WERI-Rb-1 (cell line): ENCODE data around the gene OSBP2.

Source experiments
- DNase-seq: peaks from one replicate; pipeline ENCODE4 v3.0.0-alpha.2; 2020
- H3K27ac ChIP-seq: fragments of 250-450 bp; sonication (Bioruptor Pico); 2 replicates; pipeline ENCODE4 v1.5.1; 2020; ENCODE audit warnings: mild to moderate bottlenecking, moderate library complexity
- H3K27me3 ChIP-seq: fragments of 250-450 bp; sonication (Bioruptor Pico); 2 replicates; pipeline ENCODE4 v1.5.1; 2021; ENCODE audit warnings: mild to moderate bottlenecking, low read depth, moderate library complexity; ENCODE audit not compliant: insufficient read depth, severe bottlenecking
- H3K36me3 ChIP-seq: fragments of 250-450 bp; sonication (Bioruptor Pico); 2 replicates; pipeline ENCODE4 v1.5.1; 2020; ENCODE audit warnings: mild to moderate bottlenecking, moderate library complexity
- H3K4me3 ChIP-seq: 2 replicates; pipeline ENCODE4 v1.5.1; 2011; ENCODE audit warnings: low read depth, mild to moderate bottlenecking, control low read depth, low read length
- H3K9me3 ChIP-seq: fragments of 250-450 bp; sonication (Bioruptor Pico); 2 replicates; pipeline ENCODE4 v1.5.1; 2021; ENCODE audit warnings: mild to moderate bottlenecking, moderate library complexity; ENCODE audit not compliant: severe bottlenecking
- TF ChIP-seq, protein P1 (sequence below): IDR thresholded peaks from 2 replicates; pipeline ENCODE4 v1.5.1; 2011; ENCODE audit warnings: low read depth, mild to moderate bottlenecking, control low read depth, inconsistent platforms, low read length

Gene OSBP2, protein sequence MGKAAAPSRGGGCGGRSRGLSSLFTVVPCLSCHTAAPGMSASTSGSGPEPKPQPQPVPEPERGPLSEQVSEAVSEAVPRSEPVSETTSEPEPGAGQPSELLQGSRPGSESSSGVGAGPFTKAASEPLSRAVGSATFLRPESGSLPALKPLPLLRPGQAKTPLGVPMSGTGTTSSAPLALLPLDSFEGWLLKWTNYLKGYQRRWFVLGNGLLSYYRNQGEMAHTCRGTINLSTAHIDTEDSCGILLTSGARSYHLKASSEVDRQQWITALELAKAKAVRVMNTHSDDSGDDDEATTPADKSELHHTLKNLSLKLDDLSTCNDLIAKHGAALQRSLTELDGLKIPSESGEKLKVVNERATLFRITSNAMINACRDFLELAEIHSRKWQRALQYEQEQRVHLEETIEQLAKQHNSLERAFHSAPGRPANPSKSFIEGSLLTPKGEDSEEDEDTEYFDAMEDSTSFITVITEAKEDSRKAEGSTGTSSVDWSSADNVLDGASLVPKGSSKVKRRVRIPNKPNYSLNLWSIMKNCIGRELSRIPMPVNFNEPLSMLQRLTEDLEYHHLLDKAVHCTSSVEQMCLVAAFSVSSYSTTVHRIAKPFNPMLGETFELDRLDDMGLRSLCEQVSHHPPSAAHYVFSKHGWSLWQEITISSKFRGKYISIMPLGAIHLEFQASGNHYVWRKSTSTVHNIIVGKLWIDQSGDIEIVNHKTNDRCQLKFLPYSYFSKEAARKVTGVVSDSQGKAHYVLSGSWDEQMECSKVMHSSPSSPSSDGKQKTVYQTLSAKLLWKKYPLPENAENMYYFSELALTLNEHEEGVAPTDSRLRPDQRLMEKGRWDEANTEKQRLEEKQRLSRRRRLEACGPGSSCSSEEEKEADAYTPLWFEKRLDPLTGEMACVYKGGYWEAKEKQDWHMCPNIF

DNA sequence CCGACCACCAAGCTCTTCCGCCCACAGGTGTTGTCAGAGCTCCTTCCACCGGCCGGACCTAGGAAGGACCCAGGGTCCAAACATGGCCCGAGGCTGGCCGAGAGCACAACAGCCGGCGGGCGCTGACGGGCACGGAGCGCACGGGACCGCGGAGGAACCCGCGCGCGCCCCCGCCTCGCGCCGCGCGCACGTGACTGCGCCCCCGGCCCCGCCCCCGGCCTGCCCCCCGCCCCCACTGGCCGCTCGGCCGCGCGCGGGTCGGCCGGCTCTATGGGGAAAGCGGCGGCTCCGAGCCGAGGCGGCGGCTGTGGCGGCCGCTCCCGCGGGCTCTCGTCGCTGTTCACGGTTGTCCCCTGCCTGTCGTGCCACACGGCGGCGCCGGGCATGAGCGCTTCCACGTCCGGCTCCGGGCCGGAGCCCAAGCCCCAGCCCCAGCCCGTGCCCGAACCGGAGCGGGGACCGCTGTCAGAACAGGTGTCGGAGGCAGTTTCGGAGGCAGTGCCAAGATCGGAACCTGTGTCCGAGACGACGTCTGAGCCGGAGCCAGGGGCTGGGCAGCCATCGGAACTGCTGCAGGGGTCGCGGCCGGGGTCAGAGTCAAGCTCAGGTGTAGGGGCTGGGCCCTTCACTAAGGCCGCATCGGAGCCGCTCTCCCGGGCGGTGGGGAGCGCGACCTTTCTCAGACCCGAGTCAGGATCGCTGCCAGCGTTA lies at the start of gene OSBP2:
TSS of gene OSBP2 (plus strand) at position 235 of the 711 bp plus-strand sequence. CDS start at position 271, 36 bp downstream.
- Histone ChIP-seq H3K27ac (peak within 1 kb of the TSS; percentile 94), H3K27me3 (no peaks in the 10 kb centered on the region), H3K9me3 (no peaks in the 10 kb centered on the region), H3K36me3 (no peaks in the 10 kb centered on the region; the same call in 1 of the 2 replicates), H3K4me3 (peak within 1 kb of the TSS; percentile 77)
- TF ChIP-seq, protein P1, sequence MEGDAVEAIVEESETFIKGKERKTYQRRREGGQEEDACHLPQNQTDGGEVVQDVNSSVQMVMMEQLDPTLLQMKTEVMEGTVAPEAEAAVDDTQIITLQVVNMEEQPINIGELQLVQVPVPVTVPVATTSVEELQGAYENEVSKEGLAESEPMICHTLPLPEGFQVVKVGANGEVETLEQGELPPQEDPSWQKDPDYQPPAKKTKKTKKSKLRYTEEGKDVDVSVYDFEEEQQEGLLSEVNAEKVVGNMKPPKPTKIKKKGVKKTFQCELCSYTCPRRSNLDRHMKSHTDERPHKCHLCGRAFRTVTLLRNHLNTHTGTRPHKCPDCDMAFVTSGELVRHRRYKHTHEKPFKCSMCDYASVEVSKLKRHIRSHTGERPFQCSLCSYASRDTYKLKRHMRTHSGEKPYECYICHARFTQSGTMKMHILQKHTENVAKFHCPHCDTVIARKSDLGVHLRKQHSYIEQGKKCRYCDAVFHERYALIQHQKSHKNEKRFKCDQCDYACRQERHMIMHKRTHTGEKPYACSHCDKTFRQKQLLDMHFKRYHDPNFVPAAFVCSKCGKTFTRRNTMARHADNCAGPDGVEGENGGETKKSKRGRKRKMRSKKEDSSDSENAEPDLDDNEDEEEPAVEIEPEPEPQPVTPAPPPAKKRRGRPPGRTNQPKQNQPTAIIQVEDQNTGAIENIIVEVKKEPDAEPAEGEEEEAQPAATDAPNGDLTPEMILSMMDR, result peak; percentile 14; the same call in 1 of the 2 replicates
- DNase-seq, result peak; percentile 53

DNA sequence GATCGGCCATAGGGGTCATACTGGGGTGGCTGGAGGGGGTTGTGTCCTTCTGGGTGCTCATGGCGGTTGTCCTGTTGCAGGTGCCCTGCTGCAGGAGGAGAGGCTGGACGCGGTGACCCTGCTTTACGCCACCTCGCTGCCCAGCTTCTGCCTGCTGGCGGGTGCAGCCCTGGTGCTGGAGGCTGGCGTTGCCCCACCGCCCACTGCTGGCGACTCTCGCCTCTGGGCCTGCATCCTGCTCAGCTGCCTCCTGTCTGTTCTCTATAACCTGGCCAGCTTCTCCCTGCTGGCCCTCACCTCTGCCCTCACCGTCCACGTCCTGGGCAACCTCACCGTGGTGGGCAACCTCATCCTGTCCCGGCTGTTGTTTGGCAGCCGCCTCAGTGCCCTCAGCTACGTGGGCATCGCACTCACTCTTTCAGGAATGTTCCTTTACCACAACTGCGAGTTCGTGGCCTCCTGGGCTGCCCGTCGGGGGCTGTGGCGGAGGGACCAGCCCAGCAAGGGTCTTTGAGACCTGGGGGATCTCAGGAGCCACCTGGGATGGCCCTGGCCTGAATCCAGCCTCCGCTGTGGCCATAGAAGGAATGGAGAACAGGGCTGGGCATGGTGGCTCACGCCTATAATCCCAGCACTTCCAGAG lies 48.0 kb upstream of the OSBP2 start:
- Histone ChIP-seq H3K27ac (no peak overlapping the region), H3K4me3 (no peak overlapping the region), H3K27me3 (no peaks in the 10 kb centered on the region), H3K36me3 (no peaks in the 10 kb centered on the region), H3K9me3 (no peaks in the 10 kb centered on the region)
- no peak for DNase-seq
- TF ChIP-seq, protein P1, result no peak

DNA sequence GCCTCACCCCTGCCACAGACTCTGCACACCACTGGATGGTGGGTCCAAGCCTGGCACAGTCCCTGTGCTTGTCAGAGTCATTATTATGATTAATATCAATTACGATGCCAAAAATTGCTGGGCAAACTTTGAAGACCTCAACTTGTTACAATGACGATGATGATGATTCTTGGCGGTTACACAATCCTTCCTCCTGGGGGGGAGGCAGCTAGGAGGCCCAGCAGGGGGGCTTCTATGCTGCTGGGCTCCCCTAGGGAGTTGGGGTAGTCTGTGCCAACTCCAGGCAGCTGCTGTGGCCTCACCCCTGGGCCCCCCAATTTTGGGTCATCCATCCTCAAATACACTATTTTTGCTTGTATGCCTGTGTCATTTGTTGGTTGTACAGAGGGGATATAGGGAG lies 47.1 kb upstream of the OSBP2 start:
- Histone ChIP-seq H3K27ac (no peak overlapping the region), H3K27me3 (no peaks in the 10 kb centered on the region), H3K4me3 (no peak overlapping the region), H3K9me3 (no peaks in the 10 kb centered on the region), H3K36me3 (no peaks in the 10 kb centered on the region)
- TF ChIP-seq, protein P1, result no peak
- no peak for DNase-seq

DNA sequence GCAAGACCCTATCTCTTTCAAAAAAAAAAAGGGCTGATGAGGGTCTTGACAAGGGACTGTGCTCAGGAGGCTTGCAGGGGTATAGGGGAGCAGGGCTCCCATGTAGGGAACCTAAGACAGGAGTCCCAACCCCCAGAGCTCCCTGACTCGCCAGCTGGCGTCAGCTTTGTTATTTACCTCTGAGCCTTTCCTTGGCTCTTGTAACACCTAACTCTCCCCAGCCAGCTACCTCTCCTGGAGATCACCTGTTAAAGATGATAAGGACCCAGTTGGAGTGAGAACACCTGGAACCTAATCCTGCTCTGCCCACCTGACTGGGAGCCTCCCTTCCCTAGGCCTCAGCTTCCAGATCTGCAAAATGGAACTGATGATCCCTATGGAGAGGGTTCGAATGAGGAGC lies 45.8 kb upstream of the OSBP2 start:
- Histone ChIP-seq H3K9me3 (no peaks in the 10 kb centered on the region), H3K27ac (no peak overlapping the region), H3K36me3 (no peaks in the 10 kb centered on the region), H3K4me3 (no peak overlapping the region), H3K27me3 (no peaks in the 10 kb centered on the region)
- TF ChIP-seq, protein P1, result no peak
- DNase-seq, result no peak

DNA sequence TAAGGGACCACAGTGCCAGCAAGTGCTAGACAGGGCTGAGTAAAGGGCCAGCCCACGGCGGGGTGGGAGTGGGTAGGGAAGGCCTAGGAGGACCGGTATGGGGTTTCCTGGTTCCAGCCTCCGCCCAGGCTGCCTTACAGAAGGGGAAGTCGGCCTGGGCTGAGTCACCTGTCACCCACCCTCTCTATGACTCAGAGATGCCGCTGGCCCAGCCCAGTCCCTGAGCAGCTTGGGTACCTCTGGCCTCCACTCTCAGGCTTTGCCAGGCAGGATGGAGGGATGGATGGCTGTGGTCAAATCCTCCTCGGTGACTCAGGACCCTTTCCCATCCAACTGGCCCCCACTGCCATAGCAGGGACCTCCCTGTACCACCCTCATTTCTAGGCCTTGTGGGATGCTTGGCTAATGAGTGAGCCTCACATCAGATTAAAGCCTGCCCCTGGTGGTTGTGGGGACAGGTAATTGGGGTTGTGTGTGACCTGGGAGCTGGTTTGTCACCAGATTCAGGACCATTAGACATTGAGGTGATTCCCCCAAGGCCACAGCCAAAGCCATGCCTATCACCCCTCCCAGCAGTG lies 45.2 kb upstream of the OSBP2 start:
- DNase-seq, result no peak
- H3K4me3 ChIP-seq, result no peak overlapping the region
- H3K27ac ChIP-seq, result no peak overlapping the region
- no peaks in the 10 kb centered on the region for H3K36me3 ChIP-seq
- TF ChIP-seq, protein P1, result no peak
- no peaks in the 10 kb centered on the region for H3K27me3 ChIP-seq
- no peaks in the 10 kb centered on the region for H3K9me3 ChIP-seq
